GM13976 (cell line): Measurements from ENCODE around the gene TSHZ2.
"Not testable (repeated sequence)": the region's sequence is repeated elsewhere in the genome, so short reads cannot be mapped to it uniquely, and the experiment has no call there.

ENCODE experiments used
- DNase-seq: peaks from one replicate; pipeline ENCODE4 v3.0.0; 2012; ENCODE audit warnings: low spot score
- in situ Hi-C: fragments of 300-500 bp; cut with MboI; formaldehyde crosslinking; loops from one replicate; pipeline ENCODE4 v1.12.0; 2022; ENCODE audit warnings: low sequenced_read_pairs, mixed read lengths, inconsistent platforms; ENCODE audit not compliant: unreplicated experiment
- TF ChIP-seq, protein P1 (sequence below): IDR thresholded peaks from 2 replicates; pipeline ENCODE4 v1.5.1; 2012; ENCODE audit warnings: borderline replicate concordance, mild to moderate bottlenecking; ENCODE audit not compliant: insufficient read depth; ENCODE audit errors: extremely low read depth, missing control alignments, control extremely low read depth

Gene TSHZ2

GRCh38 chr20:52959125-52959524 lies 13.0 kb upstream of the TSHZ2 start:
- TF ChIP-seq, protein P1, sequence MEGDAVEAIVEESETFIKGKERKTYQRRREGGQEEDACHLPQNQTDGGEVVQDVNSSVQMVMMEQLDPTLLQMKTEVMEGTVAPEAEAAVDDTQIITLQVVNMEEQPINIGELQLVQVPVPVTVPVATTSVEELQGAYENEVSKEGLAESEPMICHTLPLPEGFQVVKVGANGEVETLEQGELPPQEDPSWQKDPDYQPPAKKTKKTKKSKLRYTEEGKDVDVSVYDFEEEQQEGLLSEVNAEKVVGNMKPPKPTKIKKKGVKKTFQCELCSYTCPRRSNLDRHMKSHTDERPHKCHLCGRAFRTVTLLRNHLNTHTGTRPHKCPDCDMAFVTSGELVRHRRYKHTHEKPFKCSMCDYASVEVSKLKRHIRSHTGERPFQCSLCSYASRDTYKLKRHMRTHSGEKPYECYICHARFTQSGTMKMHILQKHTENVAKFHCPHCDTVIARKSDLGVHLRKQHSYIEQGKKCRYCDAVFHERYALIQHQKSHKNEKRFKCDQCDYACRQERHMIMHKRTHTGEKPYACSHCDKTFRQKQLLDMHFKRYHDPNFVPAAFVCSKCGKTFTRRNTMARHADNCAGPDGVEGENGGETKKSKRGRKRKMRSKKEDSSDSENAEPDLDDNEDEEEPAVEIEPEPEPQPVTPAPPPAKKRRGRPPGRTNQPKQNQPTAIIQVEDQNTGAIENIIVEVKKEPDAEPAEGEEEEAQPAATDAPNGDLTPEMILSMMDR = no peak
- DNase-seq = no peak
- in situ Hi-C loops = no loop called here

DNA sequence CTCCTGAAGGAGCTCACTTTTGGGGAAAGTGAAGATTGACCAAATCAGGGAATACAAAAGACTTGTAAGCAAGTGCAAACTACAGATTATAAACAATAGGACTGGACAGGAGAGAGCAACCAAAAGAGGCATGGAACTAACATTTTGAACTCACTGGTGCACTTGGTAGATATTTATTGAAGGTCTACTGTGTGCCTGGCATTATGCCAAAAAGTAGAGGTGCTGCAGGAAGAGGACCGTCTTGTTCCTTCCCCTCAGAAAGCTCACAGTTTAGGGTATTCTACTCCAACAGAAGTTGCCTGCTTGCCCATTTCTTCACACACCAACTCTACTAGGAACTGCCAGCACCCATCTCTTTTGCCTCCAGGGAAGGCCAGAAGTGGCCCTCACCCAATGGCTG lies 10.0 kb upstream of the TSHZ2 start:
- TF ChIP-seq, protein P1 = no peak
- DNase-seq = no peak
- in situ Hi-C loops = no loop called here

DNA sequence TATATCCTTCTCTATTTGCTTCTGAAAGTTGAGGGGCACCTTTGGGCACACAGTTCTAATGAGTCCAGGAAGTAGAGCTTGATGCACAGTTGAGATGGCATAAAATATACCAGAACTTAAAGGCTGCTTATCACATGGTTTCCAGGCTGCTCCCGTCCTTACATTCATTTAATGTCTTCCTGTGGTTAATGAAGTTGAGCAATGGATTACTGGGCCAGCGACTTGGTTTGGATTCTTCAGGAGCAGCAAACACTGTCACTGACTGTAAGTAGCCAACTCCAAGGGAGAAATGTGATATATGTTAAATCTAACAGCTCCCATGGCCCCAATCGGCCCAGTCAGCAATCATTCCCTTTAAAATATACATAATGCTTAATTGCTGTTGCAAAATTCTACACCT lies 9.0 kb upstream of the TSHZ2 start:
- in situ Hi-C loops = no loop called here
- TF ChIP-seq, protein P1 = no peak
- no peak for DNase-seq

DNA sequence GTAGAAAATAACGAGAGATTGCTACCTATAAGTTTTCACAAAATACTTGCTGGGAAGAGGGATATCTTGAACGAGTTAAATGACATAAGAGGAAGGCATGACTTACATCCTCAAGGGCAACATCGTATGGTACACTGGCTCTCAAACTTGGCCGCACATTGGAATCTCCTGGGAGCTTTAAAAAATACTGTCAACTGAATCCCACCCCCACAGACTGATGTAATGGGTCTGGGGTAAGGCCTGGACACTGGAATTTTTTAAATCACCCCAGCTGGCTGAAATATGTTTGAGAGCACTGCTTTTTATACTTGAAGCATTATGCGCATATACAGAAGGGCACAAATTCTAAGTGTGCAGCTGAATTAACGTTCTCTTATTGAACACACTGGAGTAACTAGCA lies 8.0 kb upstream of the TSHZ2 start:
- TF ChIP-seq, protein P1 = no peak
- in situ Hi-C loops = no loop called here

GRCh38 chr20:52965380-52965779 lies 6.8 kb upstream of the TSHZ2 start:
- in situ Hi-C loops = no loop called here
- DNase-seq = no peak
- TF ChIP-seq, protein P1 = no peak

More for the DNA sequence above, 8.0 kb upstream of the TSHZ2 start:
- no peak for DNase-seq

DNA sequence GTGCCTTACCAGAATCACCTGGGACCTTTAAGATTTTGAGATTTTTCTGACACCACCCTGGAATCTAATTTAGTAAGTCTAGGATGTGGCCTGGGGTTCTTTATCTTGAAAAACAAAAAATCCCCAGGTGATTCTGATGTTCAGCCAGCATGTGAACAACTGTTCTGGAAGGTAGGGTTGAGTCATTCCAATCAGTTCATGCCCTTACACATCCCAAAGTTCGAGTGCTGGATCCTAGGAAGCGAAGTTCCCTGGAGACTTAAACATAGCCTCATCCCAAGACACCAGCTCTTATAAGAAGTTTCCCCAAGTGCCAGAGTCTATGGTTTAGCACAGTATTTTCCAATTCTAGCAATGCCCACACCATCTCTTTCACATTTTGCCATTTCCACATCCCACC lies 6.3 kb upstream of the TSHZ2 start:
- TF ChIP-seq, protein P1 = no peak
- DNase-seq = no peak
- in situ Hi-C loops = no loop called here

DNA sequence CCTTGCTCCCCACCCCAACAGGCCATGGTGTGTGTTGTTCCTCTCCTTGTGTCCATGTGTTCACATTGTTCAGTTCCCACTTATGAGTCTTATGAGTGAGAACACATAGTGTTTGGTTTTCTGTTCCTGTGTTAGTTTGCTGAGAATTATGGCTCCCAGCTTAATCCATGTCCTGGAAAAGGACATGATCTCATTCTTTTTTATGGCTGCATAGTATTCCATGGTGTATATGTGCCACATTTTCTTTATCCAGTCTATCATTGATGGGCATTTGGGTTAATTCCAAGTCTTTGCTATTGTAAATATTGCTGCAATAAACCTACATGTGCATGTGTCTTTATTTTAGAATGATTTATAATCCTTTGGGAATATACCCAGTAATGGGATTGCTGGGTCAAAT lies 5.6 kb upstream of the TSHZ2 start:
- in situ Hi-C loops, DNase-seq: not testable (repeated sequence)
